SH-SY5Y (cell line): Measurements from ENCODE around the gene TYR.

Experiments
- GATA2 ChIP-seq: IDR thresholded peaks from 2 replicates; pipeline ENCODE4 v1.6.1; 2011; ENCODE audit warnings: mild to moderate bottlenecking, low read depth, low read length
- GATA3 ChIP-seq: IDR thresholded peaks from 2 replicates; pipeline ENCODE4 v1.6.1; 2011; ENCODE audit warnings: low read depth, mild to moderate bottlenecking, low read length, moderate library complexity

GRCh38 chr11:89175796-89176195 lies 1.9 kb upstream of the TYR start:
- TF ChIP-seq GATA2: no peak
- no peak for TF ChIP-seq GATA3
